Ishikawa (cell line): ENCODE measurements around the gene NMNAT3.

Experiments used
- CEBPB ChIP-seq: IDR thresholded peaks from 2 replicates; pipeline ENCODE4 v1.6.1; 2012
- CREB1 ChIP-seq: IDR thresholded peaks from 2 replicates; pipeline ENCODE4 v1.6.1; 2012; ENCODE audit warnings: low read depth
- EGR1 ChIP-seq: IDR thresholded peaks from 2 replicates; pipeline ENCODE4 v1.6.1; 2012
- EP300 ChIP-seq: IDR thresholded peaks from 2 replicates; pipeline ENCODE4 v1.6.1; 2012; ENCODE audit warnings: borderline replicate concordance
- RAD21 ChIP-seq: IDR thresholded peaks from 2 replicates; pipeline ENCODE4 v1.6.1; 2012; ENCODE audit warnings: low read depth
- TAF1 ChIP-seq: IDR thresholded peaks from 2 replicates; pipeline ENCODE4 v1.6.1; 2012; ENCODE audit warnings: low read depth, mild to moderate bottlenecking
- TCF12 ChIP-seq: IDR thresholded peaks from 2 replicates; pipeline ENCODE4 v1.6.1; 2012; ENCODE audit warnings: low read depth
- TEAD4 ChIP-seq: IDR thresholded peaks from 2 replicates; pipeline ENCODE4 v1.6.1; 2012
- YY1 ChIP-seq: IDR thresholded peaks from 2 replicates; pipeline ENCODE4 v1.6.1; 2012; ENCODE audit warnings: low read depth
- TF ChIP-seq, protein P1 (sequence below): IDR thresholded peaks from 2 replicates; pipeline ENCODE4 v1.6.1; 2012
- TF ChIP-seq, protein P2 (sequence below): IDR thresholded peaks from 2 replicates; pipeline ENCODE4 v1.6.1; 2012; ENCODE audit warnings: low read depth, mild to moderate bottlenecking
- TF ChIP-seq, protein P3 (sequence below): IDR thresholded peaks from 2 replicates; pipeline ENCODE4 v1.6.1; 2012

DNA sequence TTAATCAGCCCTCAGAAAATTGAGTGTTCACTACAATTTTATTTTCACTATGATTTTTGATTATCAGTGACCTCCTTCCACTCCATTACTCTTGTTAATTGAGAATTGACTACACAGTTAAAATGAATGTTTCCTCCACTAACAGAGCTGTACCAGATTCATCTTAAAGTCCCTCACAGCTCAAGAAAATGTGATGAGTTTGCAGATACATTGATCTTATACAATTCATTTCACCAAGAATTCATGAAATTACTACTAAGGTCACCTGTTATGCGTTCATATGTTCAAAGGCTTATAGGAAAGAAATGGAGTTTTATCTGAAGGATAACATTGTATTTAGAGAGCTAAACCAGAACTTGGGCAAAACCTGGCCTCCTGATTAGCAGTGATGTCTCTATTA lies 17.5 kb downstream of the NMNAT3 start:
- TF ChIP-seq CEBPB (no peak), RAD21 (no peak), TEAD4 (no peak), YY1 (no peak), TAF1 (no peak), EP300 (no peak), EGR1 (no peak), CREB1 (no peak), TCF12 (no peak)
- TF ChIP-seq, protein P1, sequence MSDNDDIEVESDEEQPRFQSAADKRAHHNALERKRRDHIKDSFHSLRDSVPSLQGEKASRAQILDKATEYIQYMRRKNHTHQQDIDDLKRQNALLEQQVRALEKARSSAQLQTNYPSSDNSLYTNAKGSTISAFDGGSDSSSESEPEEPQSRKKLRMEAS: no peak
- TF ChIP-seq, protein P2, sequence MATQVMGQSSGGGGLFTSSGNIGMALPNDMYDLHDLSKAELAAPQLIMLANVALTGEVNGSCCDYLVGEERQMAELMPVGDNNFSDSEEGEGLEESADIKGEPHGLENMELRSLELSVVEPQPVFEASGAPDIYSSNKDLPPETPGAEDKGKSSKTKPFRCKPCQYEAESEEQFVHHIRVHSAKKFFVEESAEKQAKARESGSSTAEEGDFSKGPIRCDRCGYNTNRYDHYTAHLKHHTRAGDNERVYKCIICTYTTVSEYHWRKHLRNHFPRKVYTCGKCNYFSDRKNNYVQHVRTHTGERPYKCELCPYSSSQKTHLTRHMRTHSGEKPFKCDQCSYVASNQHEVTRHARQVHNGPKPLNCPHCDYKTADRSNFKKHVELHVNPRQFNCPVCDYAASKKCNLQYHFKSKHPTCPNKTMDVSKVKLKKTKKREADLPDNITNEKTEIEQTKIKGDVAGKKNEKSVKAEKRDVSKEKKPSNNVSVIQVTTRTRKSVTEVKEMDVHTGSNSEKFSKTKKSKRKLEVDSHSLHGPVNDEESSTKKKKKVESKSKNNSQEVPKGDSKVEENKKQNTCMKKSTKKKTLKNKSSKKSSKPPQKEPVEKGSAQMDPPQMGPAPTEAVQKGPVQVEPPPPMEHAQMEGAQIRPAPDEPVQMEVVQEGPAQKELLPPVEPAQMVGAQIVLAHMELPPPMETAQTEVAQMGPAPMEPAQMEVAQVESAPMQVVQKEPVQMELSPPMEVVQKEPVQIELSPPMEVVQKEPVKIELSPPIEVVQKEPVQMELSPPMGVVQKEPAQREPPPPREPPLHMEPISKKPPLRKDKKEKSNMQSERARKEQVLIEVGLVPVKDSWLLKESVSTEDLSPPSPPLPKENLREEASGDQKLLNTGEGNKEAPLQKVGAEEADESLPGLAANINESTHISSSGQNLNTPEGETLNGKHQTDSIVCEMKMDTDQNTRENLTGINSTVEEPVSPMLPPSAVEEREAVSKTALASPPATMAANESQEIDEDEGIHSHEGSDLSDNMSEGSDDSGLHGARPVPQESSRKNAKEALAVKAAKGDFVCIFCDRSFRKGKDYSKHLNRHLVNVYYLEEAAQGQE: no peak
- TF ChIP-seq, protein P3, sequence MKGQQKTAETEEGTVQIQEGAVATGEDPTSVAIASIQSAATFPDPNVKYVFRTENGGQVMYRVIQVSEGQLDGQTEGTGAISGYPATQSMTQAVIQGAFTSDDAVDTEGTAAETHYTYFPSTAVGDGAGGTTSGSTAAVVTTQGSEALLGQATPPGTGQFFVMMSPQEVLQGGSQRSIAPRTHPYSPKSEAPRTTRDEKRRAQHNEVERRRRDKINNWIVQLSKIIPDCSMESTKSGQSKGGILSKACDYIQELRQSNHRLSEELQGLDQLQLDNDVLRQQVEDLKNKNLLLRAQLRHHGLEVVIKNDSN: no peak
